SU-DHL-6 (cell line): ENCODE measurements around the gene CACNA1C.

Experiments
- H2AFZ ChIP-seq: fragments of 200-600 bp; sonication (generic); 2 replicates; pipeline ENCODE4 v1.6.1; 2014; ENCODE audit warnings: low read depth, mild to moderate bottlenecking, moderate library complexity, mixed read lengths, antibody characterized with exemption, low read length; ENCODE audit not compliant: severe bottlenecking
- H3F3A ChIP-seq: fragments of 200-600 bp; shearing (Covaris generic); 2 replicates; pipeline ENCODE4 v1.6.0; 2016; ENCODE audit warnings: antibody characterized with exemption, mild to moderate bottlenecking; ENCODE audit not compliant: insufficient read depth
- H3K27ac ChIP-seq: fragments of 200-600 bp; sonication (generic); 2 replicates; pipeline ENCODE4 v1.5.1; 2016; ENCODE audit warnings: low read depth, mild to moderate bottlenecking, low read length, moderate library complexity, mixed read lengths
- H3K27me3 ChIP-seq: fragments of 200-600 bp; sonication (generic), shearing (Covaris generic); 2 replicates; pipeline ENCODE4 v1.6.0; 2014; ENCODE audit warnings: mild to moderate bottlenecking, low read length
- H3K36me3 ChIP-seq: fragments of 200-600 bp; sonication (generic); 2 replicates; pipeline ENCODE4 v1.6.1; 2014; ENCODE audit warnings: mild to moderate bottlenecking, low read length, mixed read lengths
- H3K4me2 ChIP-seq: fragments of 300-600, 200-600 bp; shearing (Covaris generic), sonication (generic); 2 replicates; pipeline ENCODE4 v1.6.0; 2014; ENCODE audit warnings: low read length, low read depth, mild to moderate bottlenecking; ENCODE audit not compliant: poor library complexity, severe bottlenecking
- H3K4me3 ChIP-seq: fragments of 200-600 bp; sonication (generic); 2 replicates; pipeline ENCODE4 v1.5.1; 2014; ENCODE audit warnings: antibody characterized with exemption, low read length, mild to moderate bottlenecking, mixed read lengths; ENCODE audit not compliant: insufficient read depth, poor library complexity, severe bottlenecking
- H3K79me2 ChIP-seq: fragments of 200-600 bp; sonication (generic); 2 replicates; pipeline ENCODE4 v1.6.1; 2014; ENCODE audit warnings: mild to moderate bottlenecking, low read length, moderate library complexity; ENCODE audit not compliant: insufficient read depth
- H3K9ac ChIP-seq: fragments of 200-600 bp; sonication (generic); 2 replicates; pipeline ENCODE4 v1.7.0; 2014; ENCODE audit warnings: mild to moderate bottlenecking, low read length
- H3K9me2 ChIP-seq: fragments of 200-600 bp; sonication (generic); replicated peaks from 2 replicates; pipeline ENCODE4 v1.6.1; 2014; ENCODE audit warnings: low read length; ENCODE audit not compliant: insufficient read depth
- H3K9me3 ChIP-seq: fragments of 200-600 bp; sonication (generic); 2 replicates; pipeline ENCODE4 v1.6.1; 2014; ENCODE audit warnings: low read length, mixed read lengths; ENCODE audit not compliant: insufficient read depth
- H4K20me1 ChIP-seq: fragments of 200-600 bp; sonication (generic); 2 replicates; pipeline ENCODE4 v1.6.1; 2014; ENCODE audit warnings: low read depth, mild to moderate bottlenecking, antibody characterized with exemption, low read length, moderate library complexity, mixed read lengths
- CTCF ChIP-seq: fragments of 200-600 bp; sonication (generic); IDR thresholded peaks from one replicate; pipeline ENCODE4 v1.5.1; 2017; ENCODE audit warnings: antibody characterized with exemption, mild to moderate bottlenecking, low read length, moderate library complexity; ENCODE audit not compliant: insufficient read depth, poor library complexity, severe bottlenecking
- EZH2phosphoT487 ChIP-seq: fragments of 200-600 bp; sonication (generic), shearing (Covaris generic); conservative IDR thresholded peaks from 2 replicates; pipeline ENCODE4 v1.6.1; 2018; ENCODE audit warnings: mild to moderate bottlenecking, antibody characterized with exemption, low read length, moderate library complexity, mixed read lengths

Gene CACNA1C

GRCh38 chr12:2064071-2064507 is 11.3 kb downstream of the CACNA1C start:
- no peaks in the 10 kb centered on the region for H4K20me1 ChIP-seq
- no peaks in the 10 kb centered on the region for H3K9me2 ChIP-seq
- no peak overlapping the region for H3K4me2 ChIP-seq
- no peak overlapping the region for H2AFZ ChIP-seq
- H3K36me3 ChIP-seq, result no peaks in the 10 kb centered on the region
- no peaks in the 10 kb centered on the region for H3F3A ChIP-seq
- no peaks in the 10 kb centered on the region for H3K79me2 ChIP-seq
- no peaks in the 10 kb centered on the region for H3K9me3 ChIP-seq
- H3K27ac ChIP-seq, result no peak overlapping the region
- H3K9ac ChIP-seq, result no peak overlapping the region
- H3K27me3 ChIP-seq, result no peaks in the 10 kb centered on the region
- H3K4me3 ChIP-seq, result no peak overlapping the region
- no peak for TF ChIP-seq CTCF
- no peak for TF ChIP-seq EZH2phosphoT487

GRCh38 chr12:2068653-2069052 is 15.9 kb downstream of the CACNA1C start:
- no peaks in the 10 kb centered on the region for H3K9me2 ChIP-seq
- H3F3A ChIP-seq, result no peaks in the 10 kb centered on the region
- 0 out of 2 replicates have a peak, but pooled peaks cover 3% of the 10 kb centered on the region for H3K36me3 ChIP-seq
- no peak overlapping the region for H3K9ac ChIP-seq
- peaks cover 10% of the 10 kb centered on the region; the same call in 1 of the 2 replicates for H3K9me3 ChIP-seq
- H3K79me2 ChIP-seq, result no peaks in the 10 kb centered on the region
- H3K27ac ChIP-seq, result no peak overlapping the region
- H4K20me1 ChIP-seq, result no peaks in the 10 kb centered on the region
- no peak for TF ChIP-seq CTCF
- TF ChIP-seq EZH2phosphoT487, result no peak
- no peak overlapping the region for H3K4me2 ChIP-seq
- no peaks in the 10 kb centered on the region for H3K27me3 ChIP-seq
- no peak overlapping the region for H3K4me3 ChIP-seq
- no peak overlapping the region for H2AFZ ChIP-seq

GRCh38 chr12:2070440-2071045 is 17.8 kb downstream of the CACNA1C start:
- 0 out of 2 replicates have a peak, but pooled peaks cover 3% of the 10 kb centered on the region for H3K36me3 ChIP-seq
- H4K20me1 ChIP-seq, result no peaks in the 10 kb centered on the region
- TF ChIP-seq CTCF, result no peak
- no peak for TF ChIP-seq EZH2phosphoT487
- no peaks in the 10 kb centered on the region for H3K27me3 ChIP-seq
- H3K4me2 ChIP-seq, result no peak overlapping the region
- H3K4me3 ChIP-seq, result no peak overlapping the region
- peaks cover 10% of the 10 kb centered on the region; the same call in 1 of the 2 replicates for H3K9me3 ChIP-seq
- no peak overlapping the region for H3K9ac ChIP-seq
- H2AFZ ChIP-seq, result no peak overlapping the region
- H3F3A ChIP-seq, result no peaks in the 10 kb centered on the region
- H3K27ac ChIP-seq, result no peak overlapping the region
- no peaks in the 10 kb centered on the region for H3K9me2 ChIP-seq
- no peaks in the 10 kb centered on the region for H3K79me2 ChIP-seq
